ENCODE measurements around the gene PPARD.

- TF ChIP-seq CTCF (IDR thresholded peaks at IDR 0.05) (no peak), POLR2A (IDR thresholded peaks at IDR 0.05) (no peak)
Measured at GRCh38 chr6:35403544-35404442, 61.4 kb downstream of the PPARD start.
